HG02588 (cell line): Measurements from ENCODE around the gene ZDHHC5.
"Not testable (repeated sequence)": the region's sequence is repeated elsewhere in the genome, so short reads cannot be mapped to it uniquely, and the experiment has no call there.

ENCODE experiments used
- ATAC-seq: cut with Tn5 transposase; IDR thresholded peaks from one replicate; pipeline ENCODE4 v1.9.1; 2021; ENCODE audit warnings: mild to moderate bottlenecking, moderate library complexity; ENCODE audit not compliant: unreplicated experiment

The ZDHHC5 gene

DNA sequence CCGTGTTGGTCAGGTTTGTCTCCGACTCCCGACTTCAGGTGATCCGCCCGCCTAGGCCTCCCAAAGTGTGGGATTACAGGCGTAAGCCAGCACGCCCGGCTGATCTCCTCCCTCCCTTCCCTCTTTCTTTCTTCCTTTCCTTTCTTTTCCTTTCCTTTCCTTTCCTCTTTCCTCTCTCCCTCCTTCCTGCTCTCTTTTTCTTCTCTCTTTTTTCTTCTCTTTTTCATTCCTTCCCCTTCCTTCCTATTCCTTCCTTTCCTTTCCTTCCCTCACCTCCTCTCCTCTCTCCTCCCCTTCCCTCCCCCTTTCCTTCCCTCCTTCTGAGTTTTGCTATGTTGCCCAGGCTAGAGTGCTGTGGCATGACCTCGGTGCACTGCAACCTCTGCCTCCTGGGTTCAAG is 3.9 kb upstream of the ZDHHC5 start:
- no peak for ATAC-seq

GRCh38 chr11:57667117-57667735 is 688 bp upstream of the ZDHHC5 start:
- peak; percentile 61 for ATAC-seq

DNA sequence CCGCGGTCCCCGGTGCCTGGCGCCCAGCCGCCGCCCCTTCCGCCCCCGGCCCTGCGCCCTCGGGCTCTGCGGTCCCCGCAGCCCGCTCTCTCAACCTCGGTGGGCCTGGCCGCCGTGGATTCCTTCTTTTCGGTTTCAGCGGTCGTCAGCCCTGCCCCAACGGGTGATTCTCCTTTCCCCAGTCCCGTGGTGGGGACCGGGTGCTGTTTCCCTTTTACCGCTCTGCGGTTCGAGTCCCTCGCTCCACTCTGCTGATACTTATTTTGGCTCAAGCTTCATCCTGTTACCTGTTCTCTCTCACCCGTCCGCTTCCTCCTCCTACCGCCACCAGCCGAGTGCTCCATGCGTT is 494 bp downstream of the ZDHHC5 start:
- ATAC-seq = peak; percentile 14

- ATAC-seq = no peak
These were observed 6.3 kb downstream of the ZDHHC5 start for GRCh38 chr11:57674251-57674650.

DNA sequence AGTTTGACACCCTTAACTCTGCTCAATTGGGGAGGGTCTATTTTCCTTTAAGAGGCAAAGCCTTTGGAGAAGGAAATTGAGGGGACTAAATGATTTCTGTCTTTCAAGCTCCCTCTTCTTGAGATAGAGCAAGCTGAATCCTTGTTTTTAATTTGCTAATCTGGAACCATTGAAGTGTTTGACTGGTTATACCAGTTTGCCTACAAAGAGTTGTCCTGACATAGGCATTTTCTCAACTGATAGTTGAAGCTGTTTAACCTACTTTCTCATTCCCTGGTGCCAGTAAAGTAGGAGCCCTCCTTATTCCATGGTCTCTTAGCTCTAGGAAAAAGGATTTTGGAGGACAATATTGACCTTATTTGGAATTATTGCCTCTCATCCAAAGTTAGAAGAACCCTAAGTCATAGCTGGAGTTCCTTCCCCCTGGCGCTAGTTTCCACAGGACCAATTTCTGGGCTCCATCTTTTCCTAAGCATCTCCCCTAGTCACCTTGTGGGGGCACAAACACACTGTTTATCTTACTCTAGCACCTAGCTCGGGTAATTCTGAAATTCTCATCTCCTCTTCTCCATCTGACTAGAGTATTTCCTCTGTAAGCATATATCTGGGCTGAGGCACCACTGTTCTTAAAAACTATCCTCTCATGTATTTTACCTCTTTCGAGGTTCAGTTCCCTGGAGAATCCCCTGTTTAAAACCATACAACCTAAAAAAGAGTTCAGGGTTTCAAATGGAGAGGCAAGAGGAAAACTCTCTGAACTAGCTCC is 7.4 kb downstream of the ZDHHC5 start:
- no peak for ATAC-seq

DNA sequence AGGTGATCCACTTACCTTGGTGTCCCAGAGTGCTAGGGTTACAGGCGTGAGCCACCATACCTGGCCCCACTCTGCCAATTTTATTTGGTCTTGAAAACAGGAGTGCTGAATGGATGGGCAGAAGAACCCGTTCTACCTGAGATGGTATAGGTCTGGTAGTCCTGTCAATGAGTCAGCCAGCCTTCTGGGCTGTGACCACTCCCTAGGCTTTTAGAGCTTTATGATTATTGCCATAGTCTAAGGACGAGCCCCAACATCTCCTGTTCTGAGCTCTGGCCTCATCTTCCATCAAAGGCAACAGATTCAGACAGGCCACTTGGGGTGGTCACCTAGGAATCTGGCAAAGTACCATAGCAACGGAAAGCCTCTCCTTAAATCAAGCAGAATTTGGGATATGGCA is 11.5 kb downstream of the ZDHHC5 start:
- no peak for ATAC-seq

- no peak for ATAC-seq
These were observed 12.6 kb downstream of the ZDHHC5 start for GRCh38 chr11:57680552-57680874.

DNA sequence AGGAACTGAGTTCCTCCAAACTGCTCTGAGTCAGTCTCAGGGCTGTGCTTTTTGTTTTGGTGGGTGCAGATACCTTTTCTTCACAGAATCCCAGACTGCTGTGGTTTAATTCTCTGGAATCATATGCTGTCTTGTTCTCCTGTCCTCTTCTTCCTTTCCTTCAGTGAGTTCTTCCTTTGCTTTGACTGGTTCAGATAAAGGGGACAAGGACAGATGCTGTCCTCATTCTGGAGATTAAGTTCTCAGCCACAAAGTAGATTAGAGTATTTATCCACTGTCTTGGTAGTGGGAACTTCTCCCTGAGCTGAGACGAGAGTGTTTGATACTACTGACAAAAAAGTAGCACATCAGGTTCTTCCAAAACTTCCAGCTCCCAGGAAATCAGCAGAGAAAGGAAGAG is 13.3 kb downstream of the ZDHHC5 start:
- ATAC-seq = no peak

DNA sequence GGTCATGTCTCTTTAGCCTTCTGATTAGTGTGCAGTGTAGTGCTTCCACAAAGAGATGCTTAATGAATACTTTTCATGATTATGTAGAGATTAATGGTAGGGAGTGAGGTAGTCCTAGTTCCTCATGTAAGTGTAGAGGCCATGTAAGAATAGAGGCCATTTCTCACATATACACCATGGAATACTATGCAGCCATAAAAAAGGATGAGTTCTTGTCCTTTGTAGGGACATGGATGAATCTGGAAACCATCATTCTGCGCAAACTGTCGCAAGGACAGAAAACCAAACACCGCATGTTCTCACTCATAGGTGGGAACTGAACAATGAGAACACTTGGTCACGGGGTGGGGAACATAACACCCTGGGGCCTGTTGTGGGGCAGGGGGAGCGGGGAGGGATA is 22.6 kb downstream of the ZDHHC5 start:
- not testable (repeated sequence) for ATAC-seq

DNA sequence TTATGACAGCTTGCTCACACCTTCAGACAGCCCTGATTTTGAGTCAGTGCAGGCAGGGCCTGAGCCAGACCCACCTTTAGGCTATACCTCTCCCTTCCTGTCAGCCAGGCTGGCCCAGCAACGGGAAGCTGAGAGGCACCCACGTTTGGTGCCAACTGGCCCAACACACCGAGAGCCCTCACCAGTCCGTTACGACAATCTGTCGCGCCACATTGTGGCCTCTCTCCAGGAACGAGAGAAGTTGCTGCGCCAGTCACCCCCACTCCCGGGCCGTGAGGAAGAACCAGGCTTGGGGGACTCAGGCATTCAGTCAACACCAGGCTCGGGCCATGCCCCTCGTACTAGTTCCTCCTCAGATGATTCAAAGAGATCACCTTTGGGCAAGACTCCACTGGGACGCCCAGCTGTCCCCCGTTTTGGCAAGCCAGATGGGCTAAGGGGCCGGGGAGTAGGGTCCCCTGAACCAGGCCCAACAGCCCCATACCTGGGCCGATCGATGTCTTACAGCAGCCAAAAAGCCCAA is 31.0 kb downstream of the ZDHHC5 start:
- ATAC-seq = no peak

GRCh38 chr11:57699813-57700212 is 31.9 kb downstream of the ZDHHC5 start:
- no peak for ATAC-seq

DNA sequence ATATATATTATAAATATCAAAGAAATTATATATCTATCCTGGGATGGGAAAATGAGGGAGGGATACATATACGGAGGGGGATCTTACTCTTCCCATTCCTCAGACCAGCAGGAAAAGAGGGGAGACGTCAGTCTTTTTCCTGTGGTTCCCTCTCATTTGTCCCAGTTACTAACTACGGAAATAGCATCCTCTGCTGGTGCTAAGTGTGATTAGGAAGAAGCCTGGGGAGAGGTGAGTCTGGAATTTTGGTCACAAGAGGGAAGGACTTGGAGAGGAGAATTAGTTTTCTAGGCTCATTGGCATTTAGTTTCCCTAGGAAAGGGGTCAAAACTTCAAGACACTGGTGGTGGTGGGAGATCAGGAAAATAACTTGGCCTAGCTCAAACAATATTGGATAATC is 32.5 kb downstream of the ZDHHC5 start:
- no peak for ATAC-seq

GRCh38 chr11:57703341-57703740 is 35.4 kb downstream of the ZDHHC5 start:
- ATAC-seq = no peak

DNA sequence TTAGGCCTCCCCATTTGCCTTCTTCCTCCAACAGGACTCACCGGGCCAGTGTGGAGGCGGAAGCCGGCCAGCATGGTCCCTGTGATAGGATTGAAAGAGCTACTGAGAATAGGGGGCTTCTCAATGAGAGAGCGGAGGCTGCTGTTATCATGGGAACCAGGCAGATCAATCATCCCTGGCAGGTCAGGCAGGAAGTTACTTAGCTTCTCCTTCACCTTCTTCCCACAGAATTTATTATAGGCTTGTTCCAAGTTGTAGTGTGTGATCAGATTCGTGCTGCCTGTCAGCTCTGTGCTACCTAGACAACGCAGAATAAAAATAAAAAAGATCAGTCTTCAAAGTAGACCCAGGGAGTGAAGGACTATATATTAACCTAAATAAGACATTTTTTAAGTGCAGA is 37.0 kb downstream of the ZDHHC5 start:
- no peak for ATAC-seq

- ATAC-seq = not testable (repeated sequence)
These were observed 37.5 kb downstream of the ZDHHC5 start for GRCh38 chr11:57705432-57705831.

GRCh38 chr11:57709802-57710367 is 42.0 kb downstream of the ZDHHC5 start:
- no peak for ATAC-seq

- ATAC-seq = peak; percentile 39
These were observed 43.7 kb downstream of the ZDHHC5 start, which contains the start of gene MED19 for GRCh38 chr11:57711414-57712255. Gene MED19 (minus strand): TSS chr11:57712215. CDS start chr11:57712179, 36 bp downstream.

DNA sequence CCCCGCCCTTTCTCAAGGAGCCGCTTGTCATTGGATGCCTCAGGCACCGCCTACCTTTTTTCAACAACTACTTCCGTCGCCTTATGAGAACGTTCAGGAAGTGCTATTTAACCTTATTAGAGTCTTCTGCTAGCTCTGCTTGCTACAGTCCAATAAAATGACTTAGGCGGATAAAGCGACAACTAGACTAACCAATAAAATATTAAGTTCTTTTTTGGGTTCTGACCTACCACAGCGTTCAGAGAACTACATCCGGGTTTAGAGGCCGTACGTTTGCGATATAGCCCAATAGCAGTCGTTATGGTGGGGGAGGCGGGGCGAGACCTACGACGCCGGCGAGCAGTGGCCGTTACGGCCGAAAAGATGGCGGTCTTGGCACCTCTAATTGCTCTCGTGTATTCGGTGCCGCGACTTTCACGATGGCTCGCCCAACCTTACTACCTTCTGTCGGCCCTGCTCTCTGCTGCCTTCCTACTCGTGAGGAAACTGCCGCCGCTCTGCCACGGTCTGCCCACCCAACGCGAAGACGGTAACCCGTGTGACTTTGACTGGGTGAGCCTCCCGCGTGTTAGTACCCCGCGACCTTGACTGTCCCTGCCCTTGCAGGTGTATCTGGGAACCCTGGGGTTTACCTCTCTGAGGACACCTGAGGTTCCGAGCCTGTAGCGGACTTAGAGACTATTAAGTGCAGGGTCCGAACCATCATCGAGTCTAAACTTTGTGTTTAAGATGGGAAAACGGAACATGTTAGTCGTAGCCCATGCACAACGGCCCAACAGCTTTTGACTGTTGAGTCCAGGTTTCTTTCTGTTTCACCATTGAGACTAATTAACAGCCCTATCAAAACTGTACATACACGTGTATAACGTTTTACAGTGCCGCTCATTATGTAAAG is 44.6 kb downstream of the ZDHHC5 start, which contains the start of gene TMX2:
TSS of gene TMX2 (plus strand) at position 338 of the 895 bp plus-strand sequence. CDS start at position 364, 26 bp downstream.
- peak; percentile 93 for ATAC-seq

DNA sequence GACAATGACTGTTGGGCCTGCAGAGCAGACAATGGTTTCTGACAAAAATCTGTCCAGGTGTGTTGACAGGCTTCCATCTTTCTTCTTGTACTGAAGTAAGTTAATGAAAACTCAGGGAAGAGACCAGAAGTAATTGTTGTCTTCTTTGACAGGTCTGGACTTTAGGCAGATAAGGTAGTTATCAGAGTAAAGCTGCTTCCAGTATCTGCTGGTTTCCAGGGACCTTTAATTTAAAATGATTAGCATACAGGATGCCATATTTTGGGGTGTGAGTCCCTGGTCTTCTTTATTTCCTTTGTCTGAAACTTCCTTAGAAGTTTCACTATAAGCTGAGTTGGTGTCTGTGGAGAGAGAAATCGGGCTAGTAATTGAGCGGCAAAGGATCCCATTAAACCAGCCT is 45.9 kb downstream of the ZDHHC5 start:
- ATAC-seq = no peak

GRCh38 chr11:57716726-57717125 is 48.8 kb downstream of the ZDHHC5 start:
- not testable (repeated sequence) for ATAC-seq
